ENCODE results near the gene NEO1. TPM values are rescaled to one million over a fixed set of nuclear protein-coding genes. Genes with fewer than 3 reads are reported as not detected.

NEO1 gene
- total RNA-seq, 1 experiment from 2014 or later, result 41.8 TPM

- Histone ChIP-seq H2BK12ac (ENCODE audit: insufficient read length, low read depth, low read length) (no peak overlapping the region), H3K27me3 (ENCODE audit: insufficient read depth, low read length) (no peaks in the 10 kb centered on the region), H2BK15ac (ENCODE audit: low read depth, low read length) (no peak overlapping the region), H4K8ac (replicated peaks; ENCODE audit: insufficient read length, low read depth, low read length) (no peak overlapping the region), H3T11ph (ENCODE audit: low read length) (no peak overlapping the region), H3K4me1 (ENCODE audit: insufficient read depth, low read length) (no peaks in the 10 kb centered on the region), H4K20me1 (ENCODE audit: control insufficient read depth, insufficient read depth, insufficient read length) (no peaks in the 10 kb centered on the region), H3K79me2 (ENCODE audit: insufficient read depth, low read length) (peaks cover 2% of the 10 kb centered on the region), H3K14ac (ENCODE audit: insufficient read depth, low read length) (no peak overlapping the region), H2BK5ac (ENCODE audit: insufficient read length, low read length) (no peak overlapping the region), H3K18ac (ENCODE audit: insufficient read length, low read depth, low read length) (no peak overlapping the region), H3K4ac (ENCODE audit: low read depth, low read length) (no peak overlapping the region), H3K27ac (ENCODE audit: insufficient read length, low read depth, low read length) (no peak overlapping the region), H3K56ac (ENCODE audit: insufficient read length, low read depth, low read length) (no peak overlapping the region), H2BK120ac (ENCODE audit: low read depth, low read length, poor library complexity, severe bottlenecking) (no peak overlapping the region), H4K5ac (ENCODE audit: insufficient read length, low read depth, low read length) (no peak overlapping the region), H3K79me1 (ENCODE audit: insufficient read depth, low read depth, low read length, poor library complexity, severe bottlenecking) (peaks cover 3% of the 10 kb centered on the region), H2AFZ (ENCODE audit: low read length) (no peak overlapping the region), H3K9me3 (ENCODE audit: control insufficient read depth, low read depth, low read length) (no peaks in the 10 kb centered on the region), H3K23me2 (ENCODE audit: insufficient read length, low read depth, low read length, poor library complexity, severe bottlenecking) (no peaks in the 10 kb centered on the region), H3K9ac (ENCODE audit: extremely low read depth, insufficient read length, low read length) (no peak overlapping the region), H3K23ac (ENCODE audit: insufficient read length, low read depth, low read length) (no peak overlapping the region), H3K4me2 (ENCODE audit: insufficient read depth, insufficient read length, low read length) (no peak overlapping the region), H4K91ac (ENCODE audit: insufficient read length, low read depth, low read length) (no peak overlapping the region), H2AK5ac (ENCODE audit: insufficient read length, low read length) (no peak overlapping the region), H2BK20ac (ENCODE audit: low read depth, low read length, poor library complexity, severe bottlenecking) (no peak overlapping the region)
- Mint-ChIP-seq H3K9me3 (no peaks in the 10 kb centered on the region; a peak in 1 of 5 replicates), H3K27me3 (ENCODE audit: low read depth) (no peaks in the 10 kb centered on the region), H3K27ac (no peak overlapping the region), H3K4me1 (peaks cover 15 to 17% of the 10 kb centered on the region in 2 experiments), H3K4me3 (no peak overlapping the region), H3K36me3 (ENCODE audit: insufficient read depth in 1 of 3, low read depth in 3 of 3) (0 out of 7 replicates have a peak, but pooled peaks cover 0 to 1% (median 0%) of the 10 kb centered on the region in 3 experiments)
- no CpG with 5 or more reads among the region's 2 CpGs for WGBS (ENCODE audit: extremely low coverage, insufficient read length, low lambda C conversion rate)
- no peak for DNase-seq
- no peak for TF ChIP-seq CTCF (conservative IDR thresholded peaks at IDR 0.05)
Observed at GRCh38 chr15:73082812-73083211, 30.5 kb downstream of the NEO1 start.

Data from H9 (cell line).